Jurkat, Clone E6-1 (cell line): ENCODE results near the gene MTARC1. TPM values are rescaled to one million over a fixed set of nuclear protein-coding genes. Genes with fewer than 3 reads are reported as not detected.

Source experiments
- DNase-seq: peaks from one replicate; pipeline ENCODE4 v3.0.0-alpha.2; 2011; ENCODE audit warnings: low read depth, low spot score
- H3K4me3 ChIP-seq: 2 replicates; pipeline ENCODE4 v1.5.1; 2011; ENCODE audit warnings: mild to moderate bottlenecking, low read length, control low read depth, moderate library complexity
- polyA plus RNA-seq: library from polyadenylated mRNA; unstranded; fragments of >200 nt; gene quantifications from one replicate; pipeline ENCODE4 v1.2.1, GENCODE V29; 2012; ENCODE audit warnings: missing spikeins; ENCODE audit not compliant: insufficient read length, insufficient read depth

MTARC1 gene
- not detected for polyA plus RNA-seq

GRCh38 chr1:220786337-220787068 is at the start of gene MTARC1:
Gene MTARC1, plus strand, starts transcription at chr1:220786913. Its CDS starts 32 bp downstream, at chr1:220786945.
- no peak for DNase-seq
- H3K4me3 ChIP-seq: no peak within 1 kb of the TSS

GRCh38 chr1:220741349-220741748 is 45.4 kb upstream of the MTARC1 start:
- no peak for DNase-seq
- no peak overlapping the region for H3K4me3 ChIP-seq

GRCh38 chr1:220741825-220742224 is 44.9 kb upstream of the MTARC1 start:
- no peak overlapping the region for H3K4me3 ChIP-seq
- DNase-seq: no peak

- no peak overlapping the region for H3K4me3 ChIP-seq
- DNase-seq: no peak
Observed at GRCh38 chr1:220742520-220742919, 44.2 kb upstream of the MTARC1 start.

GRCh38 chr1:220746851-220747250 is 39.9 kb upstream of the MTARC1 start:
- no peak for DNase-seq
- H3K4me3 ChIP-seq: no peak overlapping the region

- no peak for DNase-seq
- H3K4me3 ChIP-seq: no peak overlapping the region
Observed at GRCh38 chr1:220747437-220748088, 39.1 kb upstream of the MTARC1 start.

GRCh38 chr1:220748089-220748934 is 38.4 kb upstream of the MTARC1 start, which contains the start of gene MTARC2:
Gene MTARC2, plus strand, starts transcription at chr1:220748322. Its CDS starts 210 bp downstream, at chr1:220748532.
- DNase-seq: no peak

GRCh38 chr1:220748936-220749335 is 37.8 kb upstream of the MTARC1 start:
- H3K4me3 ChIP-seq: no peak overlapping the region
- no peak for DNase-seq

More at GRCh38 chr1:220748089-220748934, 38.4 kb upstream of the MTARC1 start, which contains the start of gene MTARC2:
- H3K4me3 ChIP-seq: no peak within 1 kb of the TSS

GRCh38 chr1:220750131-220750515 is 36.6 kb upstream of the MTARC1 start:
- no peak overlapping the region for H3K4me3 ChIP-seq

GRCh38 chr1:220751111-220751510 is 35.6 kb upstream of the MTARC1 start:
- H3K4me3 ChIP-seq: no peak overlapping the region
- no peak for DNase-seq

More at GRCh38 chr1:220750131-220750515, 36.6 kb upstream of the MTARC1 start:
- no peak for DNase-seq

GRCh38 chr1:220754212-220754917 is 32.3 kb upstream of the MTARC1 start:
- H3K4me3 ChIP-seq: no peak overlapping the region
- DNase-seq: no peak

GRCh38 chr1:220754918-220755295 is 31.8 kb upstream of the MTARC1 start:
- no peak for DNase-seq
- no peak overlapping the region for H3K4me3 ChIP-seq

- no peak for DNase-seq
- H3K4me3 ChIP-seq: no peak overlapping the region
Observed at GRCh38 chr1:220755309-220755708, 31.4 kb upstream of the MTARC1 start.

- DNase-seq: no peak
- H3K4me3 ChIP-seq: no peak overlapping the region
Observed at GRCh38 chr1:220757441-220757840, 29.3 kb upstream of the MTARC1 start.

GRCh38 chr1:220759147-220759546 is 27.6 kb upstream of the MTARC1 start:
- H3K4me3 ChIP-seq: no peak overlapping the region
- no peak for DNase-seq

GRCh38 chr1:220761688-220762427 is 24.9 kb upstream of the MTARC1 start:
- DNase-seq: no peak
- no peak overlapping the region for H3K4me3 ChIP-seq

- H3K4me3 ChIP-seq: no peak overlapping the region
- no peak for DNase-seq
Observed at GRCh38 chr1:220764757-220765156, 22.0 kb upstream of the MTARC1 start.

- H3K4me3 ChIP-seq: no peak overlapping the region
- no peak for DNase-seq
Observed at GRCh38 chr1:220767312-220768125, 19.2 kb upstream of the MTARC1 start.
